GM23248 (cell line): ENCODE results near the gene SCN4B.

Experiments
- EZH2 ChIP-seq: fragments of 200-600 bp; sonication (generic); IDR thresholded peaks from 2 replicates; pipeline ENCODE4 v1.6.1; 2018; ENCODE audit warnings: antibody characterized with exemption, mild to moderate bottlenecking; ENCODE audit not compliant: insufficient read depth, poor library complexity, severe bottlenecking
- EZH2phosphoT487 ChIP-seq: fragments of 200-600 bp; sonication (generic); IDR thresholded peaks from 2 replicates; pipeline ENCODE4 v1.6.1; 2018; ENCODE audit warnings: antibody characterized with exemption, moderate library complexity, mild to moderate bottlenecking, low read depth; ENCODE audit not compliant: insufficient read depth

- TF ChIP-seq EZH2 (no peak), EZH2phosphoT487 (no peak)
Observed at GRCh38 chr11:118098996-118099837, 53.4 kb downstream of the SCN4B start.
